Measurements from ENCODE around the gene FAM13A. TPM values are rescaled to one million over a fixed set of nuclear protein-coding genes. Genes with fewer than 3 reads are reported as not detected.

The FAM13A gene
- total and polyA plus RNA-seq, 2 of the 8 experiments (the other 6 are each of a cell fraction or from before 2014, with no cell fraction given): 7.1 to 16.5 TPM

- H3K23me2 ChIP-seq (ENCODE audit: low read depth, low read length): no peaks in the 10 kb centered on the region
- H3K4me3 ChIP-seq (ENCODE audit: extremely low read depth in 1 of 4, insufficient read depth in 2 of 4, low read depth in 3 of 4, low read length in 4 of 4): no peak overlapping the region
- no peak for DNase-seq (ENCODE audit: low read depth in 1 of 2, low spot score in 2 of 2)
- H3K9ac ChIP-seq (replicated peaks in 1 of 4; ENCODE audit: extremely low read depth in 1 of 4, low read depth in 3 of 4, low read length in 3 of 4): no peak overlapping the region
- H2BK120ac ChIP-seq (replicated peaks; ENCODE audit: low read depth, low read length): no peak overlapping the region
- no peak overlapping the region for H3K4ac ChIP-seq (replicated peaks; ENCODE audit: insufficient read length, low read depth, low read length)
- no peak overlapping the region for H2BK20ac ChIP-seq (ENCODE audit: low read length)
- no peak overlapping the region for H4K5ac ChIP-seq (ENCODE audit: insufficient read length, low read depth, low read length)
- FAIRE-seq: no peak
- no peak overlapping the region for H4K91ac ChIP-seq (replicated peaks; ENCODE audit: insufficient read length, low read length)
- H2AFZ ChIP-seq (ENCODE audit: low read length): no peak overlapping the region
- ChIA-PET CTCF (ENCODE audit: partially characterized antibody) (no interaction called here), POLR2A (ENCODE audit: partially characterized antibody) (no interaction called here)
- no peaks in the 10 kb centered on the region for H3K4me1 ChIP-seq (replicated peaks in 1 of 4; ENCODE audit: control insufficient read depth in 3 of 4, insufficient read depth in 4 of 4, low read length in 3 of 4)
- no peaks in the 10 kb centered on the region for H4K20me1 ChIP-seq (replicated peaks in 1 of 2; ENCODE audit: control insufficient read depth in 1 of 2, insufficient read depth in 2 of 2, low read length in 2 of 2)
- no peak overlapping the region for H3K56ac ChIP-seq (replicated peaks; ENCODE audit: insufficient read length, low read depth, low read length)
- H3K23ac ChIP-seq (ENCODE audit: insufficient read length): no peak overlapping the region
- no peaks in the 10 kb centered on the region for H3K36me3 ChIP-seq (ENCODE audit: control insufficient read depth in 2 of 4, insufficient read depth in 4 of 4, low read length in 3 of 4)
- H3K4me2 ChIP-seq (ENCODE audit: insufficient read depth in 1 of 2, low read depth in 2 of 2, low read length in 2 of 2): no peak overlapping the region
- H3K14ac ChIP-seq (ENCODE audit: insufficient read length): no peak overlapping the region
- no peak overlapping the region for H2AK5ac ChIP-seq (ENCODE audit: low read depth, low read length)
- no peaks in the 10 kb centered on the region for H3K79me1 ChIP-seq (ENCODE audit: low read depth, low read length)
- H3K18ac ChIP-seq (ENCODE audit: extremely low read depth, low read length): no peak overlapping the region
- H3K27ac ChIP-seq (ENCODE audit: low read depth, low read length): no peak overlapping the region
- no peaks in the 10 kb centered on the region for H3K9me3 ChIP-seq (ENCODE audit: insufficient read depth in 2 of 2, low read depth in 1 of 2, low read length in 1 of 2)
- H2BK15ac ChIP-seq (ENCODE audit: low read length): no peak overlapping the region
- no peak overlapping the region for H4K8ac ChIP-seq (ENCODE audit: extremely low read depth, insufficient read depth, low read length)
- H3K27me3 ChIP-seq (replicated peaks in 1 of 4; ENCODE audit: control insufficient read depth in 3 of 4, extremely low read depth in 1 of 4, insufficient read depth in 3 of 4, low read length in 3 of 4): no peaks in the 10 kb centered on the region
- H2BK12ac ChIP-seq (ENCODE audit: low read depth, low read length): no peak overlapping the region
- no peak overlapping the region for H2BK5ac ChIP-seq (ENCODE audit: low read depth, low read length)
- 91% methylated on average over 3 of the region's 3 CpGs; no CpG with 5 or more reads in 1 of the 2 experiments for WGBS, 2 experiments (ENCODE audit: extremely low coverage in 1 of 2, insufficient coverage in 1 of 2, insufficient read length in 1 of 2, insufficient replicate concordance in 2 of 2, low coverage in 1 of 2, low lambda C conversion rate in 2 of 2, missing lambda C conversion rate in 1 of 2)
- H3K79me2 ChIP-seq (ENCODE audit: control insufficient read depth in 1 of 2, insufficient read depth in 2 of 2, low read length in 2 of 2): no peaks in the 10 kb centered on the region
- no peak for TF ChIP-seq HDAC2 (IDR thresholded peaks at IDR 0.05; ENCODE audit: borderline replicate concordance in 1 of 2, low read depth in 2 of 2, low read length in 2 of 2)
- no peak for TF ChIP-seq SAP30 (IDR thresholded peaks at IDR 0.05; ENCODE audit: insufficient read depth, insufficient replicate concordance, low read length)
- no peak for TF ChIP-seq KDM4A (IDR thresholded peaks at IDR 0.05; ENCODE audit: low read depth, low read length, severe bottlenecking)
- TF ChIP-seq KDM5A (IDR thresholded peaks at IDR 0.05; ENCODE audit: low read length): no peak
- TF ChIP-seq POLR2AphosphoS5 (IDR thresholded peaks at IDR 0.05; ENCODE audit: low read depth, low read length): no peak
- no peak for TF ChIP-seq POU5F1 (IDR thresholded peaks at IDR 0.05; ENCODE audit: low read depth, low read length)
- TF ChIP-seq TAF1 (IDR thresholded peaks at IDR 0.05; ENCODE audit: low read depth, low read length): no peak
- TF ChIP-seq CTCF (IDR thresholded peaks at IDR 0.05; ENCODE audit: control extremely low read depth in 1 of 3, insufficient read depth in 1 of 3, low read depth in 1 of 3, low read length in 3 of 3): no peak
- TF ChIP-seq PHF8 (conservative IDR thresholded peaks at IDR 0.05; ENCODE audit: low read depth, low read length): no peak
- TF ChIP-seq ZNF274 (IDR thresholded peaks at IDR 0.05; ENCODE audit: borderline replicate concordance, extremely low read depth, low read length): no peak
- TF ChIP-seq SIN3A (conservative IDR thresholded peaks at IDR 0.05 in 1 of 2, IDR thresholded peaks at IDR 0.05 in 1 of 2; ENCODE audit: low read depth in 1 of 2, low read length in 2 of 2): no peak
- TF ChIP-seq JUN (IDR thresholded peaks at IDR 0.05; ENCODE audit: low read depth, low read length): no peak
These were observed 202.5 kb downstream of the FAM13A start for GRCh38 chr4:88854481-88854880.

Data from H1 (cell line).